Tibial artery (tissue), 4 donors: Measurements from ENCODE around the gene TSC2.

Source experiments
- DNase-seq, 2 donors: peaks; one replicate each; pipeline ENCODE4 v3.0.0-alpha.2; 2019
- H3K27ac ChIP-seq, 2 donors: fragments of 200-600 bp; sonication (generic) in 1 of 2; 1 replicate in 1 of 2; 2 replicates in 1 of 2; pipeline ENCODE4 v1.5.1; 2018 to 2019; ENCODE audit warnings: mild to moderate bottlenecking in 1 of 2
- H3K27me3 ChIP-seq, 2 donors: fragments of 200-600 bp; sonication (generic) in 1 of 2; one replicate each; pipeline versions ENCODE4 v1.5.1 to v1.6.0; 2016 to 2019
- H3K36me3 ChIP-seq, 3 donors: fragments of 200-600 bp; sonication (generic) in 2 of 3; one replicate each; pipeline ENCODE4 v1.5.1; 2016 to 2019; ENCODE audit warnings: mild to moderate bottlenecking in 2 of 3
- H3K4me1 ChIP-seq, 4 donors: fragments of 200-600 bp; sonication (generic) in 2 of 4; 1 replicate in 3 of 4; 2 replicates in 1 of 4; pipeline ENCODE4 v1.5.1; 2016 to 2019
- H3K4me3 ChIP-seq, 2 donors: fragments of 200-600 bp; sonication (generic) in 1 of 2; 1 replicate in 1 of 2; 2 replicates in 1 of 2; pipeline ENCODE4 v1.5.1; 2018 to 2019; ENCODE audit warnings: mild to moderate bottlenecking in 2 of 2
- H3K9me3 ChIP-seq, 3 donors: fragments of 200-600 bp; sonication (generic) in 1 of 3; one replicate each; pipeline ENCODE4 v1.5.1; 2016 to 2019
- CTCF ChIP-seq, 2 experiments: fragments of 200-600 bp in 1 of 2; fragments of 450-650 bp in 1 of 2; IDR thresholded peaks; one replicate each; pipeline ENCODE4 v1.5.1; 2017 to 2019; ENCODE audit warnings: antibody characterized with exemption in 2 of 2, mild to moderate bottlenecking in 1 of 2, moderate library complexity in 1 of 2
- intact Hi-C: fragments of 100-400 bp; cut with DNase I; formaldehyde crosslinking; loops from one replicate; pipeline ENCODE4 v1.15.0; 2023; ENCODE audit warnings: low total_unique reads

Gene TSC2

GRCh38 chr16:2042171-2042985 lies 5.4 kb upstream of the TSC2 start:
- TF ChIP-seq CTCF (IDR thresholded peaks at IDR 0.05): no peak
- H3K27me3 ChIP-seq: no peaks in the 10 kb centered on the region
- peaks cover 0 to 30% (median 13%) of the 10 kb centered on the region in 3 donors for H3K36me3 ChIP-seq
- intact Hi-C loops: no loop called here
- no peak overlapping the region for H3K4me3 ChIP-seq
- H3K4me1 ChIP-seq: peaks cover 2 to 74% (median 53%) of the 10 kb centered on the region in 4 donors
- H3K9me3 ChIP-seq: no peaks in the 10 kb centered on the region
- DNase-seq: no peak
- H3K27ac ChIP-seq: peak overlapping the region in 1 of 2 donors; percentile 12

- Histone ChIP-seq H3K9me3 (no peaks in the 10 kb centered on the region), H3K27ac (peak overlapping the region; percentile 27 to 40), H3K27me3 (no peaks in the 10 kb centered on the region), H3K4me1 (peaks cover 5 to 69% (median 45%) of the 10 kb centered on the region in 4 donors), H3K4me3 (no peak overlapping the region), H3K36me3 (peaks cover 0 to 25% (median 5%) of the 10 kb centered on the region in 3 donors)
- no peak for TF ChIP-seq CTCF (IDR thresholded peaks at IDR 0.05)
- no peak for DNase-seq
- intact Hi-C loops: no loop called here
Measured at GRCh38 chr16:2042986-2043666, 4.7 kb upstream of the TSC2 start.

- no peak overlapping the region for H3K4me3 ChIP-seq
- H3K4me1 ChIP-seq: peaks cover 5 to 69% (median 46%) of the 10 kb centered on the region in 4 donors
- peak in 1 of 2 donors; percentile 55 for DNase-seq
- H3K27ac ChIP-seq: peak overlapping the region; percentile 27 to 40
- no peaks in the 10 kb centered on the region for H3K9me3 ChIP-seq
- intact Hi-C loops: no loop called here
- no peaks in the 10 kb centered on the region for H3K27me3 ChIP-seq
- TF ChIP-seq CTCF (IDR thresholded peaks at IDR 0.05): no peak
- peaks cover 0 to 25% (median 0%) of the 10 kb centered on the region in 3 donors for H3K36me3 ChIP-seq
Measured at GRCh38 chr16:2043667-2044451, 3.9 kb upstream of the TSC2 start.

- H3K4me1 ChIP-seq: peaks cover 5 to 68% (median 47%) of the 10 kb centered on the region in 4 donors
Measured at GRCh38 chr16:2044541-2044940, 3.2 kb upstream of the TSC2 start.

More at GRCh38 chr16:2044541-2044940, 3.2 kb upstream of the TSC2 start:
- peak overlapping the region; percentile 27 to 40 for H3K27ac ChIP-seq
- H3K9me3 ChIP-seq: no peaks in the 10 kb centered on the region
- no peak for DNase-seq
- H3K27me3 ChIP-seq: no peaks in the 10 kb centered on the region
- intact Hi-C loops: no loop called here
- H3K4me3 ChIP-seq: no peak overlapping the region
- H3K36me3 ChIP-seq: peaks cover 0 to 21% (median 0%) of the 10 kb centered on the region in 3 donors
- no peak for TF ChIP-seq CTCF (IDR thresholded peaks at IDR 0.05)
